Measurements from ENCODE around the gene SLC9A9.
"Not testable (repeated sequence)": the region's sequence is repeated elsewhere in the genome, so short reads cannot be mapped to it uniquely, and the experiment has no call there.

Gene SLC9A9

GRCh38 chr3:143302638-143303171 lies 545.6 kb downstream of the SLC9A9 start:
- no peak for DNase-seq

- DNase-seq = no peak
Measured at GRCh38 chr3:143301031-143301901, 547.0 kb downstream of the SLC9A9 start.

DNA sequence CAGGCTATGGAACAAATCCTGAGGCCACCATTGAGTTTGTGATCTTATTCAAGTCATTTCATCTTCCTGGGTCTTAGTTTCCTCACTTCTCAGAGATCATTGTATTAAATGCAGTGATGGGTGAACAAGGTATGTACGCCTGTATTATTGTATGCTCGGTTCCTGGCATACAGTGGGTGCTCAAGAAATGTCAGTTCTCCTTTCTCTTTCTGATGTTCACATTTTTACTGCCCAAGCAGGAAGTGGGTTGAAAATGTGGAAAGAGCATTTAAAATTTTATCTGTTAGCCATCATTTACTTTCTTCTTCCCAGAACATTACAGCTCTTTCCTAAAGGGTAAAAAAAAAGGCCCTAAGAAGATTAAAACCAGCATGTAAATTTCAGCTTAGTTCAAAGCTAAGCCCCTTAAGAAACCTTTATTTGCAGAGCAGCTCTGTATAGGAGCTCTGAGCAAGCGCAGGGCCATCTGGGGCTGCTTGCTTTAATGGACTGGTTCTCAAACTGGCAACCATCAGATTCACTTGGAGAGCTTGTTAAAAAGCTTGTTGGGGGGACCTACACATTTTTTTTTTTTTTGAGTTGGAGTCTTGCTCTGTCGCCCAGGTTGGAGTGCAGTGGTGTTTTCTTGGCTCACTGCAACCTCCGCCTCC lies 549.3 kb downstream of the SLC9A9 start:
- DNase-seq = no peak

- no peak for DNase-seq
Measured at GRCh38 chr3:143298380-143298779, 549.9 kb downstream of the SLC9A9 start.

GRCh38 chr3:143295201-143296080 lies 552.8 kb downstream of the SLC9A9 start:
- DNase-seq = no peak

GRCh38 chr3:143294188-143294587 lies 554.1 kb downstream of the SLC9A9 start:
- DNase-seq = no peak

DNA sequence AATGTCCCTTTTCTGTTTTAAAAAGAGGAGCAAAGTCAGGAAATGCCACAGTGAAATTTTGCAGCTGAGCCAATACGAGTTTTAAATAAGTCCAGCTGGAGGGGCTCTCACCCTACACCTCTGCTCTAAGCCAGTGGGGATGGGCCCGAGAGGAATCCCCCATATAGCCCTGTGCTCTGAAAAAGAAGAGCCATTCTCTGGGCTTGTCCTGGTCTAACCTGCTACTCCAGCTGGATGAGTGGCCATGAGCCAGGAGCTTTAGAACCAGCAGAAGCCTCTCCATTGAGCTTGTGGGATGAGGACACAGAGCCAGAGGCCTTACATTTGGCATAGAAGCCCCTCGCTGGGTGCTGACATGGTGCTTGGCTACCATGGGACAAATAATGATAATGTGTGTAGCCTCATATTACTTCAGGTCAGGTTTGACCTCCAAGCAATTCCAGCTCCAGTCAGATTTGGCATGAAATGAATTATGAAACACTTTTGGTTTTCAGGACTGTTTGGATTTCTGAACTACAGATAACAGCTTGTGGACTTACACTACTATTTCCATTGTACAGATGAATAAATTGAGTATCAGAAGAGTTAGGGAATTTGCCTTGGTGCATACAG lies 556.3 kb downstream of the SLC9A9 start:
- no peak for DNase-seq

- no peak for DNase-seq
Measured at GRCh38 chr3:143288944-143289343, 559.3 kb downstream of the SLC9A9 start.

GRCh38 chr3:143287403-143287802 lies 560.9 kb downstream of the SLC9A9 start:
- no peak for DNase-seq

DNA sequence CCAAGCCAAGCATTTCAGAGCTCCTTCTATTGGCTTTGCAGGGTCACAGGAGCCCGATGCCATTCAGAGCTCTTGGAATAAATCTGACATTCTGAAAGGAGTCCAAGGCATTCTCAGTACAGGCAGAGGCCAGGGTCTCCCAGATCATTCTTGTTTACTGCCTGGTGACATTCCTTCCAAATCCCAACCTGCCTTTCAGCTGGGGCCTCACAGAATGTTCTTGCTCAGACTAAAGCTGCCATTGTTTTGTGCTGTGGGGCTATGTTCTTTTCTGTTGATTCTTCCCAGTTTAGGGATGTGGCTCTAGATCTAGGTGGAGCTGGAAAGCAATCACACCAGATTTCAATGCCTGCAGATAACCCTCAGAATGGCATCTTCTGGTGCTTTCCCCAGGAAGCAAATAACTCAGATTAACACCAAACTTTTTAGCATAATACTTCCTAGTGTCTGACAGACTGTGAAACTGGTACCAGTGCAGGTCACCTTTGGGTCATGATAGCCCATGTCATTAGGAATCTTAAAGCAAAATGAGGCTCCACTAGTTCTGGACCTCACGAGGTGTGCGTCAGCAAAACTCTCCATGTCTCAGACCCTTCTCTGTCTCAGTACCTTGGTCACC lies 561.8 kb downstream of the SLC9A9 start:
- DNase-seq = no peak

DNA sequence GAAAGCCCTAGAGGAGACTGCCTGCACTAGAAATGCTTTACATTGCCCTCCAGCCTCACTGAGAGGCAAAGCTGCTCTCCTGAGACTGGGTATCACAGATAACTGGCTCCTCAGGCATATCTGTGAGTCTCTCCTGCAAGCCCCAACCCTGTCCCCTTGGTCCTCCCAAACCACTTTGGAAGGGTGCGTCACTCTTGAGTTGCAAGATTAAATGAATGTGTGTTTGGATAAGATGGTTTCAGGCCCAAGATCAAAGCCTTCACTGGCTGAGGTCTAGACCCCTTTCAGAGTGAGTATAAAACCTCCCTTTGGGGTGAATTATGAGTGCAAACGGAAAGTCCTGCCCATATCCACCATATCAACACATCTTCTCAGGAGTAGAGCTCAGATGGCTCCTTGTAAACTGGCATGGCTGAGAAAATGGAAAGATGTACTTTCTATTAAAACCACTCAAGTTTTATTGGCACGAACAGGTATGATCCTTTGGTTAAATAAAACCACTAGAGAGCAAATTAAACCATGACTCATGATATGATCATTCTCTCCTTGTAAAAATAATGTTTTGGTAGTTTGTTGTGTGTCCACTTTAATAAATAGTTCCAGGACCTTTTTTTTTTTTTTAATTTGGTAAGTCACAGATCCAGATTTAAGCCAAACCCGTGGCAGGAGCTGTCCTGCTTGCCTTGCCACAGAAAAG lies 564.7 kb downstream of the SLC9A9 start:
- no peak for DNase-seq

GRCh38 chr3:143280984-143281383 lies 567.3 kb downstream of the SLC9A9 start:
- DNase-seq = no peak

- not testable (repeated sequence) for DNase-seq
Measured at GRCh38 chr3:143279567-143279966, 568.7 kb downstream of the SLC9A9 start.

DNA sequence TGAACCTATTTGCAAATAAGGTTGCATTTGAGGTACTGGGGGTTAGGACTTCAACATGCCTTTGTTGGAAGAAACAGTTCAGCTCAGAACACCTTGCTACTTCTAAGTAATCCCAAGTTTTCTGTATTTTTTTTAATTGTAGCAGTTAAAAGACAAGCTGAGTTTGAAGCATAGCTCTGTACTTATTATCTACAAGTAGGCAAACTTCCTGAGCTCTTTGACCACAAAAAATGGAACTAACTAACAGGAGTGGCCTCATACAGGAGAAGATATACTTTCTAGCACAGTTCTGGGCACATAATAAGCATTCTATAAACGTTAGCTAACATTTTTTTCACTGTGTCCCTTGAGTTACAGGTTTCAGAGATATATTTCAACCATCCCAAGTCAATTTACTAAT lies 569.5 kb downstream of the SLC9A9 start:
- no peak for DNase-seq

GRCh38 chr3:143277531-143277930 lies 570.7 kb downstream of the SLC9A9 start:
- no peak for DNase-seq

DNA sequence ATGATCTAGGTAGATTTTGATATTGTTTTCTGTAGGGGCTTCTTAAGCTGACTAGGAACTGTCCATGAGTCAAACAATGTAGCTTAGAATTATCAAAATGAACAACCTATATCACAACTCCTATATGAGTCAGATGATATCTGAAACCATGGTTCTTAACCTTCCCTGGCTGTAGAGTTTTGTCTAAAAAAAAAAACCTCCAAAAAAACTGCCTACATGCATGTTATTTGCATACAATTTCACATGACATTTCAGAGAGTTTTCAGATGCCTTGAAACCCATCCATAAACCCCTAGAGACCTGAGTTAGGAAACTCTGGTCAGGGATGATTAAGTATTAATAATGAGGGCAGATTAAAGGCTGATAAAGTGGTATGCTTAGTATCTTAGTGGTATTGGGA lies 571.7 kb downstream of the SLC9A9 start:
- no peak for DNase-seq

DNA sequence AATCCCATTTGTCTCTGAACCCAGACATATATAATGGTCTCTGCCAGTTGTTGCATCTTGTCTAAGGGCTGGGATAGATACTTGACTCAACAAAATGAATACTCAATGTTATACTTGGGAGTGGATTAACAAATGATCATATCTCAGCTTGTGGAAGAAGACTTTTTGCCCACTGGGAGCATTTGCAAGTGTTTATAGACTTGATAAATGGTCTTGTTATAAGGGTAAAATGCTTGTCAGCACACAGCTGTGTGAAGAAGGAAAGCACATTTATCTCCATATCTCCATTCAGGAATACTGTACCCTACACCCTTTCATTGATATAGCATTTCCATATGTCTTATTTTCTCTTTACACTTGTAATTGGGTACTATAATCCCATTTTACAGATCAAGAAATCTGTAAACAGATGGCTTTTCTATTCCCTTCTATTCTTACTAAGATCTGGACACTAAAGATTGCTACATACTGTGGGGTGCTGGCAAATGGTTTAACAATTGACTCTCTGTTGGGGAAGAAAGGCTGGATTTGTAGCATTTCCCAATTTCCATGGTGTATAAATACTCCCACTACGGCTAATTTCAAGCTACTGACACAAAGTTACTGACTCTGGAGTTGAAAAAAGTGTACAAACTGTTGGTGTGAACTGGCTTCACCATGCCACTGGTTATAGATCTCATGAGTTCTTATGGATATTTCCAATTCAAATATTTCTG lies 574.1 kb downstream of the SLC9A9 start:
- DNase-seq = no peak

GRCh38 chr3:143271136-143271535 lies 577.1 kb downstream of the SLC9A9 start:
- DNase-seq = no peak

GRCh38 chr3:143269741-143270140 lies 578.5 kb downstream of the SLC9A9 start:
- DNase-seq = no peak

GRCh38 chr3:143267989-143268388 lies 580.3 kb downstream of the SLC9A9 start:
- DNase-seq = no peak

GRCh38 chr3:143266927-143267326 lies 581.3 kb downstream of the SLC9A9 start:
- no peak for DNase-seq
